ENCODE results near the gene NCKAP5L.

The NCKAP5L gene

GRCh38 chr12:49828133-49829091 lies at the start of gene NCKAP5L:
Gene NCKAP5L (minus strand): TSS chr12:49828413. CDS start chr12:49804044, 24,369 bp downstream.
- Histone ChIP-seq H3K9me2 (replicated peaks; ENCODE audit: control insufficient read depth, low read length) (no peaks in the 10 kb centered on the region), H3K79me2 (ENCODE audit: control insufficient read depth, low read length) (peaks cover 34% of the 10 kb centered on the region), H3K4me1 (ENCODE audit: control insufficient read depth, low read length) (peaks cover 31% of the 10 kb centered on the region), H3K27me3 (ENCODE audit: control insufficient read depth, low read length) (no peaks in the 10 kb centered on the region), H3K9me3 (ENCODE audit: control insufficient read depth, insufficient read depth, low read length) (no peaks in the 10 kb centered on the region), H3F3A (ENCODE audit: control insufficient read depth, insufficient read depth) (no peaks in the 10 kb centered on the region), H3K36me3 (ENCODE audit: control insufficient read depth, low read length) (no peaks in the 10 kb centered on the region), H3K4me2 (ENCODE audit: low read length) (peak within 1 kb of the TSS; percentile 96), H3K4me3 (ENCODE audit: low read length) (peak within 1 kb of the TSS; percentile 95), H4K20me1 (ENCODE audit: control insufficient read depth, insufficient read depth, low read depth, low read length) (no peaks in the 10 kb centered on the region), H3K27ac (ENCODE audit: low read depth, low read length) (peak within 1 kb of the TSS; percentile 40)
- TF ChIP-seq EZH2phosphoT487 (IDR thresholded peaks at IDR 0.05; ENCODE audit: borderline replicate concordance, low read length) (no peak), CTCF (IDR thresholded peaks at IDR 0.05; ENCODE audit: low read depth, low read length, poor library complexity, severe bottlenecking) (no peak)

- Histone ChIP-seq H3K79me2 (ENCODE audit: control insufficient read depth, low read length) (no peaks in the 10 kb centered on the region), H3K36me3 (ENCODE audit: control insufficient read depth, low read length) (no peaks in the 10 kb centered on the region), H3F3A (ENCODE audit: control insufficient read depth, insufficient read depth) (peaks cover 12% of the 10 kb centered on the region), H3K4me2 (ENCODE audit: low read length) (no peak overlapping the region), H3K27ac (ENCODE audit: low read depth, low read length) (no peak overlapping the region), H4K20me1 (ENCODE audit: control insufficient read depth, insufficient read depth, low read depth, low read length) (no peaks in the 10 kb centered on the region), H3K4me3 (ENCODE audit: low read length) (no peak overlapping the region), H3K27me3 (ENCODE audit: control insufficient read depth, low read length) (no peaks in the 10 kb centered on the region), H3K9me3 (ENCODE audit: control insufficient read depth, insufficient read depth, low read length) (peaks cover 6% of the 10 kb centered on the region), H3K9me2 (replicated peaks; ENCODE audit: control insufficient read depth, low read length) (no peaks in the 10 kb centered on the region), H3K4me1 (ENCODE audit: control insufficient read depth, low read length) (no peaks in the 10 kb centered on the region)
- TF ChIP-seq EZH2phosphoT487 (IDR thresholded peaks at IDR 0.05; ENCODE audit: borderline replicate concordance, low read length) (no peak), CTCF (IDR thresholded peaks at IDR 0.05; ENCODE audit: low read depth, low read length, poor library complexity, severe bottlenecking) (no peak)
Measured at GRCh38 chr12:49877066-49877465, 48.9 kb upstream of the NCKAP5L start.

GRCh38 chr12:49876070-49876469 lies 47.9 kb upstream of the NCKAP5L start:
- H3K9me2 ChIP-seq (replicated peaks; ENCODE audit: control insufficient read depth, low read length): no peaks in the 10 kb centered on the region
- H4K20me1 ChIP-seq (ENCODE audit: control insufficient read depth, insufficient read depth, low read depth, low read length): no peaks in the 10 kb centered on the region
- no peaks in the 10 kb centered on the region for H3K4me1 ChIP-seq (ENCODE audit: control insufficient read depth, low read length)
- H3K27me3 ChIP-seq (ENCODE audit: control insufficient read depth, low read length): no peaks in the 10 kb centered on the region
- H3K4me2 ChIP-seq (ENCODE audit: low read length): no peak overlapping the region
- no peak overlapping the region for H3K27ac ChIP-seq (ENCODE audit: low read depth, low read length)
- TF ChIP-seq EZH2phosphoT487 (IDR thresholded peaks at IDR 0.05; ENCODE audit: borderline replicate concordance, low read length) (no peak), CTCF (IDR thresholded peaks at IDR 0.05; ENCODE audit: low read depth, low read length, poor library complexity, severe bottlenecking) (no peak)
- H3F3A ChIP-seq (ENCODE audit: control insufficient read depth, insufficient read depth): peaks cover 12% of the 10 kb centered on the region
- peaks cover 6% of the 10 kb centered on the region for H3K9me3 ChIP-seq (ENCODE audit: control insufficient read depth, insufficient read depth, low read length)
- H3K36me3 ChIP-seq (ENCODE audit: control insufficient read depth, low read length): no peaks in the 10 kb centered on the region
- H3K4me3 ChIP-seq (ENCODE audit: low read length): no peak overlapping the region
- no peaks in the 10 kb centered on the region for H3K79me2 ChIP-seq (ENCODE audit: control insufficient read depth, low read length)
